GM10266 (cell line): Measurements from ENCODE around the gene RHOG.

ENCODE experiments used
- DNase-seq: peaks from one replicate; pipeline ENCODE4 v3.0.0; 2012; ENCODE audit errors: extremely low spot score
- CTCF ChIP-seq: IDR thresholded peaks from 2 replicates; pipeline ENCODE4 v1.5.1; 2012; ENCODE audit warnings: mild to moderate bottlenecking, low read depth; ENCODE audit not compliant: control insufficient read depth, insufficient read depth; ENCODE audit errors: missing control alignments

RHOG gene

GRCh38 chr11:3827434-3828186 lies 13.1 kb downstream of the RHOG start:
- no peak for TF ChIP-seq CTCF
- no peak for DNase-seq

DNA sequence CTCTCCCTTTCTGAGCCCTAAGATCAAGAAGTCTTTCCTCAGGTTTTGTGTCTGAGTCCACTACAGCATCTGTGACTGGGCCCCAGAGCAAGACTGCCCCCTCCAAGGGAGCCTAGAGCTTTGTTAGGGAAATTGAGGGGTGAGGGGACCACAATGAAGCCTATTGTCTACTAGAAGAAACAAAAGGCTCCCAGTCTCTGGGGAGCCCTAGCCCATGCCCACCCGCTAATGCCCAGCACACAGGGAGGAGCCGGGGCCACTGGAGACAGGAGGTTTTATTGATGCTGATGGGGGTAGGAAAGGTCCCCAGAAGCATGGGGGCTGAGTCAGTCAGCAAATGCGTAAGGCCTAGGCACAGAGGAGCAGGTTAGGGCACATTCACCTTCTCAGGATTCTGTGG lies 14.0 kb downstream of the RHOG start:
- no peak for DNase-seq
- TF ChIP-seq CTCF: no peak

DNA sequence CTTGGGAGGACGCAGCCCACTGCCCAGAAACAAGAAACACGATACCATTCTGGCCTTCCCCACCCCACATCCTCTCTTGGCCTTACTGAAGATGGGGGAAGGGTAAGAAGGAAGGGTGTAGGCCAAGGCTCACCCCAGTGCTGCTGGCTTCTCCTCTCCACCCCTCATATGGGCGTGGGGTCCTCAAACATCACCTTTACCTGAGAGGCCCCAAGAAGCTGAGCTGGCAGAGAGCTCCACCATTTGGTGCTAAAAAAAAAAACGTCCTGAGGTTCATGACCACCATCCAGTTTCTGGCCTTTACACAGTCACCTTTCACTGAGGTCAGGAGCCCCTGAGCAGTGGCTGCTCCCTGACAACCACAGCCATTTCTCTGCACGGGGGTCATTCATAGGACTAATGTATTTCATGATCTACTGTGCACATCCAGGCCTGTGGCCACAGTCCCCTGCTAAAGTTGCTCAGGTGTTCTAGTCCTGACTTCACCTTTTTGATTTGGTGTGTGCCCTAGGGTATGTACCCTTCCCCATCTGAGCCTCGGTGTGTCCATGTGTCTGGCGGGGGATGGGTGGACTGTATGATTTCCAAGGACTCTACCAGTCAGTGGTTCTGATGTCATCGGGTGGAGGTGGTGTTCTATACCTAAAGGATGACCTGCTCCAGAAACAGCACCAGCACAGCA lies 15.1 kb downstream of the RHOG start:
- no peak for DNase-seq
- TF ChIP-seq CTCF: no peak

DNA sequence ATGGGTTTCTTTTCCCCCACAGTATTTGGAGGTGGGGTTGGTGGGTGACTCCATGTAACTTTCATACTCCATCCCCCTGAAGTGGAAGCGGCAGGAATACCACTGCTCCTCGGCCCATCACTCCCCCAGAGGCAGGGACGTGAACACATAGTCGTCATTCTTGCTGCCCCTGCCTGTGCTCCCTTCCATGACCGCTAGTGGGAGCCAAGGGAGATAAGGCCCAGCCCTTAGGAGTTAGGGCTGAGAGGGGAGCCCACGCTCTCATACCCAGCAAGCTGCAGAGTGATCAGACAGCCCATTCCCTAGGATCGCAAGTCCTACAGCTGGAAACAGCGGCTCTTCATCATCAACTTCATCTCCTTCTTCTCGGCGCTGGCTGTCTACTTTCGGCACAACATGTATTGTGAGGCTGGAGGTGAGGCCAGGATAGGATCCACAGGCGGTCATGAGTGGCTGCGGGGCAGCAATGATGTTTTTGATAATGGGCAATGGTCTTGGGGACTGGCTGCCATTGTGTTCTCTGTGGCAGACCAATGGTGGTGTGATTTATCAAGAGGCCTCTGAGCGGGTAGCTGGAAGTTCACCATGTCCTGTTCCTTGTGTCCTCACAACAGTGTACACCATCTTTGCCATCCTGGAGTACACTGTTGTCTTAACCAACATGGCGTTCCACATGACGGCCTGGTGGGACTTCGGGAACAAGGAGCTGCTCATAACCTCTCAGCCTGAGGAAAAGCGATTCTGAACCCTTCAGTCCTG lies 15.9 kb downstream of the RHOG start:
- peak; percentile 79 for DNase-seq
- TF ChIP-seq CTCF: peak; percentile 86

- DNase-seq: no peak
- TF ChIP-seq CTCF: no peak
Measured at GRCh38 chr11:3823762-3824506, 16.8 kb downstream of the RHOG start.

DNA sequence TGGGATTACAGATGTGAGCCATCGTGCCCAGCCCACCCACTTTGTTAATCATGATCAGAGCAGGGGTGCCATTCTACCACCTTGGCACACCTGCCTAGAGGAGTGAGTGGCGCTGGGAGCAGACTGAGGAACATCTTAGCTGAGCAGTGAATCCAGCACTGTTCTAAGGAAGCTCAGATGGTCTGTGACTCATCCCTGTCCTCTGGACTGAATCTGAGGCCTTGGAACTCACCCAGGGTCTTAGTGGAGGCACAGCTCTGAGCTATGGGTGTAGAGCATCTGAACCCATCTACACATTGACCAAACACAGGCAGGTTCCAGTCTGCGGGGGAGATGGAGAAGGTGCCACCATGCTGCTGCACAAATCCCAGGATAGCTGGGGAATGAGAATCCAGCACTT lies 17.5 kb downstream of the RHOG start:
- TF ChIP-seq CTCF: no peak
- DNase-seq: no peak

DNA sequence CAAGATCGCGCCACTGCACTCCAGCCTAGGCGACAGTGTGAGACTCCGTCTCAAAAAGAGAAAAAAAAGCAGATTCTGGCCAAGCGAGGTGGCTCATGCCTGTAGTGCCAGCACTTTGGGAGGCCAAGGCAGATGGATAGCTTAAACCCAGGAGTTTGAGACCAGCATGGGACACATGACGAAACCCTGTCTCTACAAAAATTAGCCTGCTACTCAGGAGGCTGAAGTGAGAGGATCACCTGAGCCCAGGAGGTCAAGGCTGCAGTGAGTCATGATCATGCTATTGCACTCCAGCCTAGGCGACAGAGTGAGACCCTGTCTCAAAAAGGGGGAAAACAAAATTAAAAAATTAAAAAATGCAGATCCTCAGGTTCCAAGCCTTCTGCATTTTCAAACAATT lies 18.4 kb downstream of the RHOG start:
- DNase-seq: no peak

More for the DNA sequence above, 18.4 kb downstream of the RHOG start:
- no peak for TF ChIP-seq CTCF
